A549 treated with Hydrocortisone at 1 μM for 4 hours (cell line): ENCODE results near the gene PODNL1. TPM values are rescaled to one million over a fixed set of nuclear protein-coding genes. Genes with fewer than 3 reads are reported as not detected.

Experiments used
- total RNA-seq: library from RNA; stranded (reverse); fragments of 200-300 nt; extraction: Qiagen RNA extraction; gene quantifications from 5 replicates; pipeline ENCODE4 v1.2.3, GENCODE V29; 2022

Gene PODNL1, protein sequence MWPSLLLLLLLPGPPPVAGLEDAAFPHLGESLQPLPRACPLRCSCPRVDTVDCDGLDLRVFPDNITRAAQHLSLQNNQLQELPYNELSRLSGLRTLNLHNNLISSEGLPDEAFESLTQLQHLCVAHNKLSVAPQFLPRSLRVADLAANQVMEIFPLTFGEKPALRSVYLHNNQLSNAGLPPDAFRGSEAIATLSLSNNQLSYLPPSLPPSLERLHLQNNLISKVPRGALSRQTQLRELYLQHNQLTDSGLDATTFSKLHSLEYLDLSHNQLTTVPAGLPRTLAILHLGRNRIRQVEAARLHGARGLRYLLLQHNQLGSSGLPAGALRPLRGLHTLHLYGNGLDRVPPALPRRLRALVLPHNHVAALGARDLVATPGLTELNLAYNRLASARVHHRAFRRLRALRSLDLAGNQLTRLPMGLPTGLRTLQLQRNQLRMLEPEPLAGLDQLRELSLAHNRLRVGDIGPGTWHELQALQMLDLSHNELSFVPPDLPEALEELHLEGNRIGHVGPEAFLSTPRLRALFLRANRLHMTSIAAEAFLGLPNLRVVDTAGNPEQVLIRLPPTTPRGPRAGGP
- total RNA-seq: 0.86 to 1.7 TPM (median 1.1 TPM) in 5 replicates

GRCh38 chr19:13938301-13939064, at the start of gene PODNL1:
TSS of gene PODNL1 (minus strand) at chr19:13938417. CDS start at chr19:13938181, 236 bp downstream.

GRCh38 chr19:13952154-13952930, 14.1 kb upstream of the PODNL1 start, which contains the start of gene DCAF15:
TSS of gene DCAF15 (plus strand) at chr19:13952509. CDS start at chr19:13952513, 4 bp downstream.

GRCh38 chr19:13905634-13906520, 32.3 kb downstream of the PODNL1 start, which contains the start of the genes BRME1 and CC2D1A:
TSS of gene BRME1 (minus strand) at chr19:13906117. CDS start at chr19:13904892, 1,225 bp downstream.
TSS of gene CC2D1A (plus strand) at chr19:13906201. CDS start at chr19:13906442, 241 bp downstream.

Other genes with a start within 250 kb of the PODNL1 start
- gene MRI1, start 173.9 kb downstream of the PODNL1 start, total RNA-seq: 10.3 to 12.9 TPM (median 12.5 TPM) in 5 replicates
- gene C19orf53, start 164.0 kb downstream of the PODNL1 start, total RNA-seq: 116 to 210 TPM (median 201 TPM) in 5 replicates
- 3.0 to 3.6 TPM (median 3.5 TPM) in 5 replicates for gene ZSWIM4, start 143.0 kb downstream of the PODNL1 start, total RNA-seq
- gene NANOS3, start 61.3 kb downstream of the PODNL1 start, total RNA-seq: 1.0 to 4.3 TPM (median 2.9 TPM) in 5 replicates
- gene BRME1, start 32.3 kb downstream of the PODNL1 start, total RNA-seq: 0.26 to 1.0 TPM (median 0.46 TPM) in 5 replicates
- 8.8 to 9.8 TPM (median 9.3 TPM) in 5 replicates for gene CC2D1A, start 32.2 kb downstream of the PODNL1 start, total RNA-seq
- 15.9 to 19.9 TPM (median 19.6 TPM) in 5 replicates for gene DCAF15, start 14.1 kb upstream of the PODNL1 start, total RNA-seq
- gene RFX1, start 67.9 kb upstream of the PODNL1 start, total RNA-seq: 4.0 to 6.5 TPM (median 4.6 TPM) in 5 replicates
- not detected in 5 replicates for gene RLN3, start 89.7 kb upstream of the PODNL1 start, total RNA-seq
- gene IL27RA, start 93.3 kb upstream of the PODNL1 start, total RNA-seq: 8.8 to 10.3 TPM (median 9.4 TPM) in 5 replicates
- gene PALM3, start 123.7 kb upstream of the PODNL1 start, total RNA-seq: 1.6 to 2.3 TPM (median 2.0 TPM) in 5 replicates
- 1.7 to 4.3 TPM (median 3.8 TPM) in 5 replicates for gene MISP3, start 134.4 kb upstream of the PODNL1 start, total RNA-seq
- not detected in 5 replicates for gene C19orf67, start 147.4 kb upstream of the PODNL1 start, total RNA-seq
- gene SAMD1, start 152.3 kb upstream of the PODNL1 start, total RNA-seq: 33.4 to 41.5 TPM (median 35.0 TPM) in 5 replicates
- 28.1 to 44.1 TPM (median 31.8 TPM) in 5 replicates for gene PRKACA, start 179.3 kb upstream of the PODNL1 start, total RNA-seq
- gene ASF1B, start 198.2 kb upstream of the PODNL1 start, total RNA-seq: 28.0 to 30.6 TPM (median 30.2 TPM) in 5 replicates